NCI-H2081 treated with DMSO at 0.1 percent for 48 hours (cell line): ENCODE results near the gene CCDC92B.
"Not testable (repeated sequence)": the region's sequence is repeated elsewhere in the genome, so short reads cannot be mapped to it uniquely, and the experiment has no call there.

ENCODE experiments used
- DNase-seq: peaks from one replicate; lab custom pipeline; 2025; lab: John Stamatoyannopoulos, UW

CCDC92B gene

DNA sequence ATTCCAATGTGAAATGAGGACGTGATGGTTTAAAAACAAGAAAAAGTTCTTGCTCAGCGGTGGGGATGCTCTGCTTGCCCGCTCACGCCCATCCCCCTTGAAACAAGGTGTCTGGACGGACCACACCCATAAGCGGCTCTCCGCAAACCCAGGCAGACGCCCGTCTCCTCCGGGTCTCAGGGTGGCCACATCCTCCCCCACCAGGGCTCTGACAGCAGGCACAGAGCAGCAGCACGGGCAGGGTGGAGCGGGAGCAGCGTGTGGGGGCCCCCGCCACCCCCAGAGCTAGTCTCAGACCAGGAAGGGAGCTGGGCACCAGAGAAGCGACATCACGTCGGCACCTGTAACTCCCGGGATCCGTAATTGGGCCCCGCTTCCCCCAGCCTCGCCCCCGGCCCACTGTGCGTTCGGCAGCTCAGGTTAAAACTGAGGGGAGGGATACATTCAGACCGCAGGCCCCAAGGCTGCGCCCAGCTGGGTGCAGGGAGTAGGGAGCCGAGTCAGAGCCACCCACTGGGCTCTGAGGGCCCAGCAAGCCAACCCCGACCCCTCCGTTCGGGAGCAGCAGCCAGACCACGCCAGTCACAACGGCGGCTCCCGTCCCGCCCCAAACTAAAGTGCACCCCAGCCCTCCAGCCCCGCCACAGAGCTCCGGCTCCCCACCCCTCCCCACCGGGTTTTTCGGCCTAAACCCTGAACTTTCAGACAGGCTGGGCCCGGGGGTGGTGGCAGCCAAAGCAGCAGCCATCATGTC is 59.9 kb downstream of the CCDC92B start:
- no peak for DNase-seq

DNA sequence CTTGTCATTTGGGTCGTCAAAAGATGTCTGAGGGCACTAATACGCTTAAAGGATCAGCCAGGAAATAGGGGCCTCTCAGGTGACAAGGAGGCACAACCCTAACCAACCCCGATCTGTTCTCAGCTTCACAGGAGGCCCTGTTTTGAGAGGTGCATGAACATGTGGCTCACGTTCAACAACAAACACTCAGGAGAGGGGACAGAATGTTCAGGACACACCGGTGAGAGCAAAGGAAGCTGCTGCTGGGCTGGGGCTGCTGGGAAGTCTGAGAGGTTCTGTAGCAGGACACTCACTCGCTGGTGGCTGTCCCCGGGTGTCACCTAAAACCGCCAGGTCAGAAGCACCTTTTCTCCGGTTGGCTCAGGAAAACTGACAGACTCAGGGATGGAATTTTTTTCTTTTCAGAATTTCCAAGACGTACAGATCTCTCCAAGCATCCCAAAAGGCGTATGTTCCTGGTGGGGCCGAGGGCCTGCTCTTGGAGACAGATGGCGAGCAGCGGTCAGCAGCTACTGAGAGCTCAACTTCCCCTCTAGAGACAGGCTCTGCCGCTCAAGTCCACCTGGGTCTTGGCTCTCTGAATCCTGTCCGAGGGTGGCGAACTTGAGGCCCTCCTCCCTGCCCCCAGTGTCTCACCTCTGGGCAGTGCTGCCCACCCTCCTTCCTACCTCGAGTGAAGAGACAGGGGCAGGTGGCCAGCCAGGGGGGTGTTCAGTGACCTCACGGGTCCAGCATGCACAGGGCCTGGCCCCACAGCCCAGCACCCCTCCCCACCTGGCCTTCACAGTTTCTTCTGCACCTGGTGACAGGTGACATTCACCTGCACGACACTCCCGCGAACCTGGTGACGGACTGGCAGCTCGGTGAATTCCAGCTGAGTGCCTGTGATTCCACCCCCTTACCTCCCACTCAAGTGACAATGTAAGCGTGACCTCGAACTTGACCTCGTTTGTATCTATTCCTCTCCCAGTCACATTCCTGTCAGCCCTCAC is 60.8 kb downstream of the CCDC92B start:
- no peak for DNase-seq

DNA sequence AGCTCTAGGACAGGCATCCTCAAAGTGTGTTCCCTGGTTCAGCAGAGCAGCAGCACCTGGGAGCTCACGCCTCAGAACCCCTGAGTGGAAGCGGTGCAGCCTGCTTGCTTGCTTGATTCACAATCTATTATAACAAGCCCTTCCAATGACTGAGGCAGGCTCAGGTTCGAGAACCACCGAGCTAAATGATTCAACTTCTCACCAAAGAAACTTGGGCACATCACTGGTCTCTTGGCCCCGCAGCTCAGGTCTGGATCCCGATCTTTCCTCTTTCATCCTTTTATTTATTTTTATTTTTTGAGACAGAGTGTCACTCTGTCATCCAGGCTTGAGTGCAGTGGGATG is 62.4 kb downstream of the CCDC92B start:
- no peak for DNase-seq

DNA sequence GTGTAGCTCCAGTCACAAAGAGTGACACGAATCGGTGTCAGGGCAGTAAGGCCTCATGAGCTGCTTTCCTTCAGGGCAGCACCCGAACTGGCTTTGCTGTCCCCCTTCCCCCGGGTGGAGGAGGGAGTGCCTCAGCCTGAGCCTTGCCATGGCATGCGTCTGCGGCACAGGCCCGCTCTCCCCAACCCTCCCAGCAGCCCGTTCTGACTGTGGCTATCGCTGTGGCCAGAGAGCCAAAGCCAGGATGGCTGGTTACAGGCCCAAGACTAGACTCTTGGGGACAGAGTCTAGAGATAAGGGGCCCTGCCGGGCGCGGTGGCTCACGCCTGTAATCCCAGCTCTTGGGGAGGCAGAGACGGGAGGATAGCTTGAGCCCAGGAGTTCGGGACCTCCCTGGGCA is 63.8 kb downstream of the CCDC92B start:
- no peak for DNase-seq

DNA sequence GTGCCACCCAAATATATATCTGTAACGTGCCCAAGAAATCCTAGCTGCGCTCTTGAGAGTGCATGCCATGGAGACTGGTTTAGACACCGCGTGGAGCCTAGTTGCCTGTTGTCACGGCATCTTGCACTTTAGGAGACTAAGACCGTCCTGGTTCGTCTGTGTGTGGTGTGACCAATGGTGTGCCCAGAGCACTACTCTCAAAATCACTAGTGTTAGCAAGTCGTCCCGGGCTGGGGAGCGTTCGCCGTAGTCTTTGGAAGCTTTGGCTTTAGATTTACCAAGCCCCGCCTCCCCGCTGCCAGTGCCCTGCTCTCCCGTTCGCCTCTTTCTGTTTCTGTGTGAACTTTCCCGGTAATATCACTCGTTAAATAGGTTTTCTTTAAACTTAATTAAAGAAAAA is 64.9 kb downstream of the CCDC92B start:
- DNase-seq, result no peak

DNA sequence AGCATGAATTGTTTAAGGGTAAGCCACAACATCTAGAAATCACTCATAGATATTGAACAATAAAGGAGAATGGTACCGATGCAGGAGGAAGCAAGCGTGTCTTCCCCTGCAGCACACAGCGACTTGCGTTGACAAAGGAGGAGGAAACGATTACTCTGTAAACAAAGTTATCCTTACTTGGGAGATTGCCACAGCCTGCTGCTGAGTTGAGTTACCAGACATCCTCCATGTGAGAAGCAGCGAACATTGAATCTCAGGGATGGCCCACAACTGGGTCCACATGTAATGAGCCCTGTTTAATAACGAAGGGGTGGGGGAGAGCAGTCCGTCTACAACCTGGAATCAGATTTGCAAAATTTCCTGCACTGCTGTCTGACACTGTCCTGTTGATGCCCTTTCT is 65.5 kb downstream of the CCDC92B start:
- no peak for DNase-seq

DNA sequence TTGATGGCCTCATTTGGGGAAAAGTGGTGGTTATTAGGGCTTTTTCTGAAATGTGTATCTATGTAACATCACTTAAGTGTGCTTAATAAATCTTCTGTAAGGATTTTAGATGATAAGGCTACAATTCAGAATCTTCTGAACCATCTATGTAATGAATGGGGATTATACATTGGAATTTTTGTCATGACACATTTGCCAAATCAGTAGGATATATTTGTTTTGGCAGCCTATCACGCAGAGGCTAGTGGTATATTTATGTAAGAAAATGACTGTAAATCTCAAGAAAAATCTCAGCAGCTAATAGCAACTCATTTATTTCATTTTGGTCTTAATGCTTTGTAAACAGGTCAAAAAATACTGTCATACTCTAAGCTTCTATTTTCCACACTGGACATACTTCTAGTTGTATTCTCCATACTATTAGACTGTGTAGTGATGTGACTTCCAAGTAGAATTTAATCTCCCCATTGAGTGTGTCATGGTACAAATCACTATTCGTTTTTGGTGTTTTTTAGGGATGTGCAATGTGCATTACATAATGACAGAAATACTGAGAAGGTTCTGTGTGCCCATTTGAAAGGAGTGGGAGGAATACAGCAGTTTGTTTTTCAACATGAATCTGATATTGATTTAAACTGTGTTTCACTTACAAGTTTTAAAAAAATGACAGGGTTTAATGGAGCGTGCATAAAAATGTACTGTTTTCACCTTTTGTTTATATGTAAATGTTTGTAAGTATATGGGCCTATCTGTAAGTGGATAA is 67.1 kb downstream of the CCDC92B start:
- DNase-seq, result no peak

DNA sequence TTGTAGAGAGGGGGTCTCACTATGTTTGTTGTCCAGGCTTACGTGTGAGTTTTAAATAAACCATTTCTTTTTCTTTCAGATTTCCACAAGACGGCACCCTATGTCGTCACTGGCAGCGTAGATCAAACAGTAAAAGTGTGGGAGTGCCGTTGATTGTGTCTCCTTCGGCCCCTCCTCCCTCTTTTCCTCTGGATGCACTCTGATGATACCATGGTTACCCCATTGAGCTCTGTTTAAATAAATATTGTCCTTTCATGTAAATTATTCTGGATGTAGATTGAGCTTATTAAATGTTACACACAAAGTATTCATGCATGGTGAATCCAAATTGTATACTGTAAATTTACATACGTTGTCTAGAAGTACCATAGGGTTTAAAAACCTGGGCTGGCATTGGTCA is 67.8 kb downstream of the CCDC92B start:
- no peak for DNase-seq

DNA sequence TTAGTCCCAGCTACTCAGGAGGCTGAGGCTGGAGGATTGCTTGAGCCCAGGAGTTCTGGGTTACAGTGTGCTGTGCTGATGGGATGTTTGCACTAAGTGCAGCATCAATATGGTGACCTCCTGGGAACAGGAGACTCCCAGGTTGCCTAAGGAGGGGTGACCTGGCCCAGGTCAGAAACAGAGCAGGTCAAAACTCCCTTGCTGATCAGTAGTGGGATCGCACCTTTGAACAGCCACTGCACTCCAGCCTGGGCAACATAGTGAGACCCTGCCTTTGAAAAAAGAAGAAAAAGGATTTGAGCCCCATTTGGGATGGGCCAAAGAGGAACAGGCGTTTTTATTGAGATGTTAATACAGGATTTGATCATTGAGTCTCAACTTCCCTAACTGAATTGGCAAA is 68.5 kb downstream of the CCDC92B start:
- DNase-seq, result no peak

DNA sequence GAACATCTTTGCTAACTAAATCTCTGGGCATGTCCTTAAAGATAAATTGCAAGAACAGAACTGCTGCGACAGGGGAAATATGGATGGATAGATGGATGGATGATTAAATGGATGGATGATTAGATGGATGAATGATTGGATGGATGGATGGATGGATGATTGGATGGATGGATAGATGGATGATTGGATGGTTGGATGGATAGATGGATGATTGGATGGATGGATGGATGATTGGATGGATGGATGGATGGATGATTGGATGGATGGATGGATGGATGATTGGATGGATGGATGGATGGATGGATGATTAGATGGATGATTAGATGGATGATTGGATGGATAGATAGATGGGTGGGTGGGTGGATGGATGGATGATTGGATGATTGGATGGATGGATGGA is 70.2 kb downstream of the CCDC92B start:
- DNase-seq, result not testable (repeated sequence)
